Suprapubic skin (tissue), 4 donors: ENCODE results near the gene ST7. TPM values are rescaled to one million over a fixed set of nuclear protein-coding genes. Genes with fewer than 3 reads are reported as not detected.

Source experiments
- DNase-seq, 2 donors: peaks; one replicate each; pipeline ENCODE4 v3.0.0-alpha.2; 2019; ENCODE audit warnings: low spot score in 2 of 2
- H3K27ac ChIP-seq: fragments of 200-600 bp; sonication (generic); one replicate; pipeline ENCODE4 v1.5.1; 2019
- H3K27me3 ChIP-seq: fragments of 200-600 bp; sonication (generic); one replicate; pipeline ENCODE4 v1.5.1; 2019
- H3K36me3 ChIP-seq: fragments of 200-600 bp; sonication (generic); one replicate; pipeline ENCODE4 v1.5.1; 2019
- H3K4me1 ChIP-seq: fragments of 200-600 bp; sonication (generic); one replicate; pipeline ENCODE4 v1.5.1; 2019
- H3K4me3 ChIP-seq: fragments of 200-600 bp; sonication (generic); one replicate; pipeline ENCODE4 v1.5.1; 2019; ENCODE audit warnings: mild to moderate bottlenecking
- H3K9me3 ChIP-seq: fragments of 200-600 bp; sonication (generic); one replicate; pipeline ENCODE4 v1.5.1; 2019
- EP300 ChIP-seq: sonication (generic); formaldehyde crosslinking; IDR thresholded peaks from one replicate; pipeline ENCODE4 v1.6.1; 2017; ENCODE audit warnings: antibody characterized with exemption
- POLR2A ChIP-seq, 2 donors: fragments of 450-650 bp; IDR thresholded peaks; one replicate each; pipeline ENCODE4 v1.6.1; 2017; ENCODE audit warnings: antibody characterized with exemption in 2 of 2, mild to moderate bottlenecking in 2 of 2, moderate library complexity in 2 of 2
- POLR2AphosphoS5 ChIP-seq, 3 donors: sonication (generic); formaldehyde crosslinking; IDR thresholded peaks; one replicate each; pipeline ENCODE4 v1.6.1; 2017; ENCODE audit warnings: antibody characterized with exemption in 3 of 3
- WGBS: methylation state at CpG from one replicate; pipeline ENCODE4 v1.1.5; 2018; 5-methylcytosine and 5-hydroxymethylcytosine counted together
- total RNA-seq, 4 donors: library from RNA; depleted of rRNA; stranded (reverse); fragments of >200 nt; gene quantifications; one replicate each; pipeline ENCODE4 v1.1.0, GENCODE V29; 2016
- TF ChIP-seq, protein P1 (sequence below), 2 donors: fragments of 200-600 bp in 1 of 2; fragments of 450-650 bp in 1 of 2; sonication (generic) in 1 of 2; IDR thresholded peaks; one replicate each; pipeline ENCODE4 v1.5.1; 2016 to 2019; ENCODE audit warnings: antibody characterized with exemption in 2 of 2, mild to moderate bottlenecking in 1 of 2, moderate library complexity in 1 of 2

Gene ST7
- total RNA-seq, 4 donors from 2014 or later: 13.1 to 28.2 (median 18.6) TPM

DNA sequence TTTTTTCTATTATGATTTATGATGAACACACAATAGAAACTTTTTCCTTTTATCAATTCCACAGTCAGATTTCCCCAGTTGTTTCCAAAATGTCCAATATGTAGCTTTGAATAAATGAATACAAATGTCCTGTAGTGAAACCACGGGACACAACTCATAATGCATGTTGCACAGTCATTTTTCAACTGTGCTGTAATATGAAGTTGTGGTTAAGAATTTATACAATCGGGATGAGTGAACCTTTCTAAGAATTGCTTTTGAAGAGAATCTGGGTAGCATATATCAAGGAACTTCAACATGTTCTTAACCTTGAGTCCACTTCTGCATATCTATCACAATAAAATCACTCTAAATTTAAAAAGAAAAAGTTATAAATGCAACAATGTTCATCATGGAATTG, 14.6 kb upstream of the ST7 start:
- H3K36me3 ChIP-seq: no peaks in the 10 kb centered on the region
- no peak overlapping the region for H3K4me3 ChIP-seq
- H3K4me1 ChIP-seq: no peaks in the 10 kb centered on the region
- no peak overlapping the region for H3K27ac ChIP-seq
- H3K27me3 ChIP-seq: peaks cover 2% of the 10 kb centered on the region
- no peaks in the 10 kb centered on the region for H3K9me3 ChIP-seq
- TF ChIP-seq POLR2A (IDR thresholded peaks at IDR 0.05) (no peak), EP300 (no peak), POLR2AphosphoS5 (IDR thresholded peaks at IDR 0.05) (no peak)
- TF ChIP-seq, protein P1, sequence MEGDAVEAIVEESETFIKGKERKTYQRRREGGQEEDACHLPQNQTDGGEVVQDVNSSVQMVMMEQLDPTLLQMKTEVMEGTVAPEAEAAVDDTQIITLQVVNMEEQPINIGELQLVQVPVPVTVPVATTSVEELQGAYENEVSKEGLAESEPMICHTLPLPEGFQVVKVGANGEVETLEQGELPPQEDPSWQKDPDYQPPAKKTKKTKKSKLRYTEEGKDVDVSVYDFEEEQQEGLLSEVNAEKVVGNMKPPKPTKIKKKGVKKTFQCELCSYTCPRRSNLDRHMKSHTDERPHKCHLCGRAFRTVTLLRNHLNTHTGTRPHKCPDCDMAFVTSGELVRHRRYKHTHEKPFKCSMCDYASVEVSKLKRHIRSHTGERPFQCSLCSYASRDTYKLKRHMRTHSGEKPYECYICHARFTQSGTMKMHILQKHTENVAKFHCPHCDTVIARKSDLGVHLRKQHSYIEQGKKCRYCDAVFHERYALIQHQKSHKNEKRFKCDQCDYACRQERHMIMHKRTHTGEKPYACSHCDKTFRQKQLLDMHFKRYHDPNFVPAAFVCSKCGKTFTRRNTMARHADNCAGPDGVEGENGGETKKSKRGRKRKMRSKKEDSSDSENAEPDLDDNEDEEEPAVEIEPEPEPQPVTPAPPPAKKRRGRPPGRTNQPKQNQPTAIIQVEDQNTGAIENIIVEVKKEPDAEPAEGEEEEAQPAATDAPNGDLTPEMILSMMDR (IDR thresholded peaks at IDR 0.05): no peak
- DNase-seq: no peak
- 80% methylated on average over 2 of the region's 2 CpGs for WGBS

DNA sequence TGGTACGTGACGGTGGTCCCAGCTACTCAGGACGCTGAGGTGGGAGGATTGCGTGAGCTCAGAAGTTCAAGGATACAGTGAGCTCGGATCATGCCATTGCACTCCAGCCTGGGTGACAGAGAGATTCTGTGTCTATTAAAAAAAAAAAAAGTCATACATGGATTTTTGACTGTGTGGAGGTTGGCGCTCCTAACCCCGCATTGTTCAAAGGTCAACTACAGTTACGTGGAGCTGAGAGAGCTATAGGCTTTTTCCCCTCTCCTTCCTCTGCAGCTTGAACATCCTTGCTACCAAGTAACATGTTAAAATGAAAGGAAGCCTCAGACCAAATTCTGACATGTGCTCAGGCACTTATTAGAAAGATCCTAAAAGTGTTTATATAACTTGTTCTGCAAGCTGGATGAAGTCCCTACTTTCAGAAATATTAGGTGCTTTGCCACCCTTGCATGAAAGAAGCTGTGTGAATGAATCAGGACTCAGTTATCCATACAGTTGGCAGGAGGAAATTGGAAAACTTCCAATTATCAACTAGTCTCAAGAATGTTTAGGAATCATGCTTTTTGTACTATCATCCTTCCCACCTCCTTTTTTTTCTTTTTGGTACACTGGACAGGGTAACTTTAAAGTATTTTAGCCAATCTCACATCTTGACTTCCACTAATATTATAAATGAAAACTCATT, 12.5 kb upstream of the ST7 start:
- Histone ChIP-seq H3K27me3 (no peaks in the 10 kb centered on the region), H3K4me3 (no peak overlapping the region), H3K4me1 (no peaks in the 10 kb centered on the region), H3K9me3 (no peaks in the 10 kb centered on the region), H3K36me3 (no peaks in the 10 kb centered on the region), H3K27ac (no peak overlapping the region)
- TF ChIP-seq, protein P1 (IDR thresholded peaks at IDR 0.05): no peak
- TF ChIP-seq POLR2A (IDR thresholded peaks at IDR 0.05): no peak
- TF ChIP-seq EP300: no peak
- TF ChIP-seq POLR2AphosphoS5 (IDR thresholded peaks at IDR 0.05): no peak
- DNase-seq: no peak
- 94% methylated on average over 7 of the region's 8 CpGs for WGBS

DNA sequence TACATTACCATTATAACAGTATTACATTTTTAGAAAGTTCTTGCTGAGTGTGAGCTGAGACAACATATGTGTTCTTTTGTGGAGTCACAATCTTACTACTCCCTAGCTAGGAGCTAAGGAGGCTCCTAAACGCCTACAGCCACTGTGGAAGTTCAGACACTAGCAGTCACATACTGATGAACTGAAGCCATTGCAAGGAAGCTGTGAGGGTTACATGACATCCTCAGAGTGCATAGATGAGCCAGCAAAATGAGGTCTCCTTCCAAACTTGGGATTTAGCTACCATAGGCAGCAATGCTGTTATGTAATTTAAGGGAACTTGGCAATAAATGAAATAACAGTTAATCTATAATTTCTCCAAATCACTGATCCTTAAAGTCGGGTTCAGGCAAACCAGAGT, 10.8 kb upstream of the ST7 start:
- Histone ChIP-seq H3K4me1 (no peaks in the 10 kb centered on the region), H3K27ac (no peak overlapping the region), H3K27me3 (no peaks in the 10 kb centered on the region), H3K9me3 (no peaks in the 10 kb centered on the region), H3K4me3 (no peak overlapping the region), H3K36me3 (no peaks in the 10 kb centered on the region)
- 80% methylated on average over 2 of the region's 2 CpGs for WGBS
- TF ChIP-seq, protein P1 (IDR thresholded peaks at IDR 0.05): no peak
- TF ChIP-seq POLR2A (IDR thresholded peaks at IDR 0.05) (no peak), EP300 (no peak), POLR2AphosphoS5 (IDR thresholded peaks at IDR 0.05) (no peak)
- no peak for DNase-seq

DNA sequence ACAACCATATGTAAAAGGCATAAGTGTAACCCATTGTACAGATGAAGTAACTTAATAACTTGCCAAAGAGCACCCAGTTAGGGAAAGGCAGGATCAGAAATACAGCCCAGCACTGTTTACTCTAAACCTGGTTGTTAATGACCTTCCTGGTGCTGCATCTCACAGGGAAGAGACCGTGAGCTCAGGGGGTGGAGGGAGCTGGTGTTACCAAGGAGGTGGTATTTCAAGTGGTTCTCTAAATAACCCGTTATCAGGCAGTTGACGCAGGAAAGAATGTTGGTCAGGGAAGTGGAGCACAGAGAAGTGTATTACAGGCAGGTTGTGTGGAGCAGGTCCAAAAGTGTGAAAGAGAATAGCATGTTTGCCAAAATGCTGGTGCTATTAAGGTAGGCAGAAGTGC, 4.4 kb upstream of the ST7 start:
- Histone ChIP-seq H3K9me3 (no peaks in the 10 kb centered on the region), H3K27ac (no peak overlapping the region), H3K36me3 (no peaks in the 10 kb centered on the region), H3K4me3 (no peak overlapping the region), H3K4me1 (peaks cover 8% of the 10 kb centered on the region), H3K27me3 (no peaks in the 10 kb centered on the region)
- no peak for DNase-seq
- TF ChIP-seq POLR2A (IDR thresholded peaks at IDR 0.05): no peak
- WGBS: 79% methylated on average over 3 of the region's 3 CpGs

- TF ChIP-seq, protein P1 (IDR thresholded peaks at IDR 0.05): no peak
- TF ChIP-seq POLR2A (IDR thresholded peaks at IDR 0.05): no peak
- TF ChIP-seq POLR2AphosphoS5 (IDR thresholded peaks at IDR 0.05): no peak
- no peak for TF ChIP-seq EP300
- Histone ChIP-seq H3K27me3 (no peaks in the 10 kb centered on the region), H3K9me3 (no peaks in the 10 kb centered on the region), H3K4me1 (peaks cover 16% of the 10 kb centered on the region), H3K4me3 (no peak overlapping the region), H3K36me3 (no peaks in the 10 kb centered on the region), H3K27ac (no peak overlapping the region)
- DNase-seq: no peak
- 92% methylated on average over 9 of the region's 9 CpGs for WGBS
These were observed 3.1 kb upstream of the ST7 start for GRCh38 chr7:116949941-116950801.
